Ramos (cell line): ENCODE data around the gene ZNHIT1.
"Not testable (repeated sequence)": the region's sequence is repeated elsewhere in the genome, so short reads cannot be mapped to it uniquely, and the experiment has no call there.

Experiments used
- in situ Hi-C: fragments of 300-500 bp; cut with MboI; formaldehyde crosslinking; loops from one replicate; pipeline ENCODE4 v1.14.3; 2022; ENCODE audit warnings: low sequenced_read_pairs; ENCODE audit not compliant: unreplicated experiment

ZNHIT1 gene

GRCh38 chr7:101186194-101186593 lies 31.8 kb upstream of the ZNHIT1 start:
- in situ Hi-C loops: no loop called here

GRCh38 chr7:101186844-101187428 lies 31.0 kb upstream of the ZNHIT1 start:
- in situ Hi-C loops: no loop called here

DNA sequence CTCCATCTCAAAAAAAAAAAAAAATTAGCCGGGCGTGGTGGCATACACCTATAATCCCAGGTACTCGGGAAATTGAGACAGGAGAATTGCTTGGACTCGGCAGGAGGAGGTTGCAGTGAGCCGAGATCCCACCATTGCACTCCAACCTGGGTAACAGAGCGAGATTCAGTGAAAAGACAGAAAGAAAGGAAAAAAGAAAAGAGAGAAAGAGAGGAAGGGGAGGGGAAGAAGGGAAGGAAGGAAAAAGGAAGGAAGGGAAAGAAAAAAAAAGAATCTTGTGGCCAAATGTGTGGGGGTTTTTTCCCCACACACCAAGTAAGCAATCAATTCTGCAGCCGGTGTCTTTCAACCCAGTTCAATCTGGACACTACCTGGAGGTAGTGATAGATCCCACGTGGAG lies 28.9 kb upstream of the ZNHIT1 start:
- in situ Hi-C loops: no loop called here

- in situ Hi-C loops: no loop called here
Measured at GRCh38 chr7:101195884-101196283, 22.1 kb upstream of the ZNHIT1 start.

- in situ Hi-C loops: no loop called here
Measured at GRCh38 chr7:101197991-101198390, 20.0 kb upstream of the ZNHIT1 start.

DNA sequence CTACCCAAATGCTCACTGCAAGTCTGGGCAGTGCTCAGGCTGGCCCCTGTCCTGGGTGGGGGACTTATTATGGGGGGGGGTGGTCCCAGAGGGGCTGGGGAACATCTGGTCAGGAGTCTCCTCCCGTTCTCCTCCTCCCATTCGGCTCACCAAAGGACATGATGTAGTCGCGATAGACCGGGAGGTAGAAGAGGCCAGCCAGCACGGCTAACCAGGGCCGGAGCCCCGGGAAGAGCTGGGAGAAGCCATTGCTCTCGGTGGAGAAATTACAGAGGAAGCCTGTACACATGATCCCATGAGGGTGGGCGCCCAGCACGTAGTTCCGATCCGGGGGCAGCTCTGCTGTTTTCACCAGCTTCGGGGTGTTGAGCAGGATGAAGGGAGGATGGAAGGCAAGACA lies 19.5 kb upstream of the ZNHIT1 start:
- in situ Hi-C loops: no loop called here

GRCh38 chr7:101199522-101199921 lies 18.4 kb upstream of the ZNHIT1 start:
- in situ Hi-C loops: not testable (repeated sequence)

DNA sequence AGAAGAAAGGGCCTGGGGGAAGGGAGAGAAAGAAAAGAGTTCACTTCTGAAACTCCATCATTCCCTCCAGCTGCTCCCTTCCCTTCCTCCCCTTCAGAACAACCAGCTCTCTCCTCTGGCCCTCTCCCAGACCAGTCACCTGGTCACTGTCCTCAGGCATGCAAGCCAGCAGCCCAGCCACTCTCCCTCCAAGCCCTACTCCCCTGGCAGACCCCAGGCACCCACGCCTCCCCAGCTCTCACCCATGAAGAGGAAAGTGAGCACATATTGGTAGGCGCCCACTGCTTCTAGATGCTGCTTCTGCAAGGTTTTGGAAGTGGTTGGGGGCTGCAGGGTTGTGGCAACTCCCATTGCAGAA lies 17.5 kb upstream of the ZNHIT1 start:
- in situ Hi-C loops: no loop called here

DNA sequence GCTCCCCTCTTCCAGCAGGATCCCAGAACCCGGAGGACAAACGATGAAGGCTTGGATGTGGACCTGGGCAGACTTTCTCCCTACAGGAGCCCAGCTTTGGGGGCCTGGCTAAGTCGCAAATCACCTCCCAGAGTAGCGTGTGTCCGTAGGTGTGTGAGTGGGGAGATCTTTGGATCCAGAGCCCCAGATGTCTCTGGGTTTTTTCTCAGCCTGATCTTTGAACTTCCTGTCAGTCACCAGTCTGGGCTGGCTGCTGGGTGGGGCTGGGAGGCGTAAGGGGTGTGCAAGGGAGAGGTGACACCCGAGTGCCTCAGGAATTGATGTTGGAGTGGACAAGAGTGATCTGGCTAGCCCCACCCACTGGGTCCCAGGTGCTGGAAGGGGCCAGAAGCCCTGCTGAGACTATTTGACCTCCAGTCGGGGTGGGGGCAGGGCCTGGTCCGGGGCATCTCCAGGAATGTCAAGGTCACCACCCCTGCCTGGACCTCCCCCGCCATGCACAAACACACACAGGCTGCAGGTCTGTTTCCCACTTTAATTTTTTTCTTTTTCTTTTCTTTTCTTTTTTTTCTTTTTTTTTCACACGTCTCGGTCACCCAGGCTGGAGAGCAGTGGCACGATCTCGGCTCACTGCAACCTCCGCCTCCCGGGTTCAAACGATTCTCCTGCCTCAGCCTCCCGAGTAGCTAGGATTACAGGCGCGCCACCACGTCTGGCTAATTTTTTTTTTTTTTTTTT lies 16.9 kb upstream of the ZNHIT1 start, which contains the start of gene MOGAT3:
TSS of gene MOGAT3 (minus strand) at position 175 of the 738 bp plus-strand sequence. CDS start 182 bp downstream, outside the sequence.
- in situ Hi-C loops: no loop called here

GRCh38 chr7:101201695-101202602 lies 16.0 kb upstream of the ZNHIT1 start:
- in situ Hi-C loops: no loop called here

- in situ Hi-C loops: no loop called here
Measured at GRCh38 chr7:101202603-101202918, 15.4 kb upstream of the ZNHIT1 start.

DNA sequence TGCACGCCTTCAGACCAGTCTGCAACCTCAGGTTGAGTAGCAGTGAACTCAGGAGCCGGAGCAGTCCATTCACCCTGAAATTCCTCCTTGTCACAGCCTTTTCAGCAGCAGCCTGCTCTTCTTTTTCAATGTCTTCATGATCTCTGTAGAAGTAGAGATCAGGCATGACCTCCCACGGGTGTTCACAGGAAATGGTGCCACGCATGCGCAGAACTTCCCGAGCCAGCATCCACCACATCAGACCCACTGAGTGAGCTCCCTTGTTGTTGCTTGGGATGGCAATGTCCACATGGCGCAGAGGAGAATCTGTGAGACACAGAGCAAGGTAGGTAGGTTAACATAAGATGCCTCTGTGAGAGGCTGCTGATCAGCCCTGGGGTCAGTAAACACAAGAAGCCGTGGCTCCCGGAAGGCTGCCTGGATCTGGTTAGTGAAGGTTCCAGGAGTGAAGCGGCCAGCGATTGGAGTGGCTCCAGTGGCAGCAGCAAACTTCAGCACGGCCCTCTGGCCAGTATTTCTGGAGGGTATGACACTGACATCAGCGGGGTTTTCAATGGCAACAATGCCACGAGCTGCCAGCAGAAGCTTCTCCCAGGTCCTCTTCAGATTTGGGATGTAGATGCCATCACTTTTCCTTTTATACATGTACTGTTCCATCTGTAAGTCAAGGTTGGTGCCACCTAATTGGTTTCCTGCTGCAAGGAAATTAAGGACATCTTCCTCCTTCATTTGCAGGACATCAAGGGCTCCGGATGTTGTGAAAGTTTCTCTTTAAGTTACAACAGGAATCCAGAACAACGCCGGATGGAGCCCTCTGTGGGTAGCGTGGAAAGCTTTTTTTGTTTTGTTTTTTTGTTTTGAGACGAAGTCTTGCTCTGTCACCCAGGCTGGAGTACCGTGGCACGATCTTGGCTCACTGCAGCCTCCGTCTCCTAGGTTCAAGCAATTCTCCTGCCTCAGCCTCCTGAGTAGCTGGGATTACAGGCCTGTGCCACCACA lies 13.9 kb upstream of the ZNHIT1 start:
- in situ Hi-C loops: not testable (repeated sequence)

GRCh38 chr7:101205901-101206664 lies 11.9 kb upstream of the ZNHIT1 start:
- in situ Hi-C loops: no loop called here

DNA sequence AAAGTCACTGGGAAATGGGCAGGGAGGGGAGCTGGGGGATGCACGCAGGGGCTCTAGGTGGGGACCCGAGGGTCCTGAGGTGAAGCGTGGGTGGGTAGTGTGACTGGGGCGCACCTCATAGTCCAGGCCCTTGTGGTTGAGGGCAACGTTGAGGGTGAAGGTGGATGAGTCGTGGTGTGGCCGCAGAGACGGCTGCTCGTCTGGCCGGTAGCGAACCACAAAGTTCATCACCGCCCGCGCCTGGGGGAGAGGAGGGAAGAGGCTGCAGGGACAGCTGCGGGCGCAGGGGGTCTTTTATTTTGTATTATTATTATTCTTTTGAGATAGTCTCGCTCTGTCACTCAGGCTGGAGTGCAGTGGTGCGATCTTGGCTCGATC lies 11.3 kb upstream of the ZNHIT1 start:
- in situ Hi-C loops: no loop called here

- in situ Hi-C loops: no loop called here
Measured at GRCh38 chr7:101207459-101207858, 10.5 kb upstream of the ZNHIT1 start.

GRCh38 chr7:101208794-101209193 lies 9.2 kb upstream of the ZNHIT1 start:
- in situ Hi-C loops: no loop called here

DNA sequence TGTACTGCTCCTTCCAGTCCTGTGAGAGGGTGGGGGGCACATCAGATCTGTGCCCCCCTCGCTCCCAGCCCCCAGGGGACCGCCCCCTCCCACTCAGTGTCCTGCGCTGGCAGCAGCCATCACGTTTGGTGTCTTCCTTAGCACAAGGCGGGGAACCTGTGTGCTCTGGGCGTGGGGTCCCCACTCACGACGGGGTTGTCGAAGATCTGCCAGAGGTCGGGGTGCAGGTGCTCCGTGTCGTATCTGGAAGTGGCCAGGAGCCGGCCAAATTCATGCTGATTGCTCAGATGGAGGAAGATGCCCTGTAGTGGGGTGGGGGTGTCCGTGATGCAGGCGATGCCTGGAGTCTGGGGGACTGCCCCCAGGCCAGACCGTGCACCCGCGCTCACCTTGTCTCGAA lies 7.8 kb upstream of the ZNHIT1 start:
- in situ Hi-C loops: no loop called here

DNA sequence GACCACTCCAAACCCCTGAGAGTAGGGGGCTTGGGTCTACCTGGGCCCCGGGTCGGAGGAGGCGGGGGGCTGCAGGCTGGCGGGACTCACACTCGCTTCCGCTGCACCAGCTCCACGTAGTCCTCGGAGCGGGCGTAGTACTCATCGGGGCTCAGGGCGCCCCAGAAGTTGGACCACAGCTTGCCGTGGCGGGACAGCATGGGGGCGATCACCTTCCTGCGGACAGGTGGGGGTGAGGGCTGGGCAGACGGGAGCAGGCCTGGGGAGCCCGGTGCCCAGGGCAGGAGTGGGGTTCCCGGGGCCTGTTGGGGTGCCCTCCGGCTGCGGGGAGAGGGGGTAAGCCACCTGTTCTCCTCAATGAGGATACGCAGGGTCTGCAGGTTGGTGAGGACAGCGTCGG lies 6.5 kb upstream of the ZNHIT1 start:
- in situ Hi-C loops: no loop called here

- in situ Hi-C loops: no loop called here
Measured at GRCh38 chr7:101212014-101212413, 6.0 kb upstream of the ZNHIT1 start.
